GF-D8 (cell line): ENCODE measurements around the gene ASRGL1.
"Not testable (repeated sequence)": the region's sequence is repeated elsewhere in the genome, so short reads cannot be mapped to it uniquely, and the experiment has no call there.

Experiments
- DNase-seq: peaks from one replicate; lab custom pipeline; 2025; lab: John Stamatoyannopoulos, UW

Gene ASRGL1

GRCh38 chr11:62337303-62338181, at the start of gene ASRGL1:
ASRGL1 (plus strand) TSS chr11:62337448; CDS start chr11:62337978, 530 bp downstream.
- no peak for DNase-seq

- DNase-seq: no peak
These were observed 41.7 kb upstream of the ASRGL1 start for GRCh38 chr11:62295504-62295903.

GRCh38 chr11:62298975-62299374, 38.3 kb upstream of the ASRGL1 start, which contains the start of gene SCGB1D4:
SCGB1D4 (minus strand) TSS chr11:62299075; CDS start chr11:62299010, 65 bp downstream.
- no peak for DNase-seq

- no peak for DNase-seq
These were observed 31.0 kb upstream of the ASRGL1 start for GRCh38 chr11:62306227-62306626.

- no peak for DNase-seq
These were observed 29.3 kb upstream of the ASRGL1 start for GRCh38 chr11:62307950-62308349.

- DNase-seq: no peak
These were observed 27.3 kb upstream of the ASRGL1 start for GRCh38 chr11:62309991-62310390.

GRCh38 chr11:62315431-62315830, 21.8 kb upstream of the ASRGL1 start:
- DNase-seq: no peak

GRCh38 chr11:62322524-62322923, 14.7 kb upstream of the ASRGL1 start:
- no peak for DNase-seq

GRCh38 chr11:62324731-62325556, 12.3 kb upstream of the ASRGL1 start:
- DNase-seq: peak; percentile 54

GRCh38 chr11:62325781-62326180, 11.5 kb upstream of the ASRGL1 start:
- DNase-seq: not testable (repeated sequence)

GRCh38 chr11:62326719-62327118, 10.5 kb upstream of the ASRGL1 start:
- not testable (repeated sequence) for DNase-seq

- not testable (repeated sequence) for DNase-seq
These were observed 9.7 kb upstream of the ASRGL1 start for GRCh38 chr11:62327541-62327940.

- DNase-seq: not testable (repeated sequence)
These were observed 6.0 kb upstream of the ASRGL1 start for GRCh38 chr11:62331264-62331663.

- DNase-seq: no peak
These were observed 3.5 kb upstream of the ASRGL1 start for GRCh38 chr11:62333768-62334167.

GRCh38 chr11:62336949-62337302, 322 bp upstream of the ASRGL1 start:
- DNase-seq: not testable (repeated sequence)

GRCh38 chr11:62338218-62338617, 970 bp downstream of the ASRGL1 start:
- DNase-seq: no peak

GRCh38 chr11:62340269-62340901, 3.1 kb downstream of the ASRGL1 start:
- no peak for DNase-seq

- no peak for DNase-seq
These were observed 4.3 kb downstream of the ASRGL1 start for GRCh38 chr11:62341588-62341987.

GRCh38 chr11:62343646-62344190, 6.5 kb downstream of the ASRGL1 start:
- not testable (repeated sequence) for DNase-seq

GRCh38 chr11:62344210-62344609, 7.0 kb downstream of the ASRGL1 start:
- peak; percentile 60 for DNase-seq

GRCh38 chr11:62345861-62346260, 8.6 kb downstream of the ASRGL1 start:
- no peak for DNase-seq
